GM12874 (cell line): ENCODE measurements around the gene APBA1.

ENCODE experiments used
- CTCF ChIP-seq: IDR thresholded peaks from 2 replicates; pipeline ENCODE4 v1.5.1; 2011; ENCODE audit warnings: low read depth, mild to moderate bottlenecking, control low read depth, low read length, moderate library complexity; ENCODE audit not compliant: insufficient read depth

The APBA1 gene

GRCh38 chr9:69385581-69386033, 286.6 kb downstream of the APBA1 start:
- no peak for TF ChIP-seq CTCF

- no peak for TF ChIP-seq CTCF
These were observed 290.0 kb downstream of the APBA1 start for GRCh38 chr9:69382135-69382534.

GRCh38 chr9:69380811-69381210, 291.4 kb downstream of the APBA1 start:
- TF ChIP-seq CTCF, result no peak

DNA sequence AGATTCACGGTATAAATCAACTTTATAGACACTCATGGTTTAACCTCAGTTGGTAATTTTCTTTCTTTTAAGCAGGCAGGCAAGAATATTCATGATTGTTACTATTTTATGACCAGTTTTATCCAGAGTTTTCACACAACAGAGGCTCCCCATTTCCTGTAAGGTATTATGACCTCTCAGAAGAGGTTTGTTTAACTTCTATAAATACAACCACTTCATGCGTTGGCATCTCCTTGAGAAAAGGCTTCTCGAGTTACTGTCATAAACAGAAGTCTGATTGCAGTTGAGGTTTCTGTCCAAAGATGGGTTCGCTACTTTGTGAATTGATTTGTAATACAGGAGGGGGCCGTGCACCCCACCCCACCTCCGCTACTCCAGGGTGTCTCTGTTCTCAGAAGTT, 291.9 kb downstream of the APBA1 start:
- TF ChIP-seq CTCF, result no peak

GRCh38 chr9:69379270-69379982, 292.7 kb downstream of the APBA1 start:
- TF ChIP-seq CTCF, result no peak

DNA sequence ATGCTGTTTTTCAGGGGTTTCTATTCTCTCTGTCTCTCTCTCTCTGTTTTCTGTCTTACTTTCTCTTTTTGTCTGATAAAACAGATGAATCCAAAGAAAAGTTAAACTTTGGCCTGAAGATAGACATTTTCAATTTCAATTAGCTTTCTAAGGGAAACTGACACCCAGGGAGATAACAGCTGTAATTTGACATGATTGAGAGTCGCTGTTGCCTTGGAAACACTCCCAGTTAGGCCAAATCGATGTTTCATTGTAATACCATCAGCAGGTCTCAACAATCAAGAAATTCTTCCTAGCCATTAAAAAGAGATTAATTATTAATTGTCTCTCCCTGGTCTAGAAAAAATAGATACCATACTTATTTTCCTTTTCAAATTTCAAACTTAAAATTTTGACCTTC, 294.2 kb downstream of the APBA1 start:
- TF ChIP-seq CTCF, result no peak
